Endometrial microvascular endothelial cells (primary cell): ENCODE results near the gene PIK3C2G. TPM values are rescaled to one million over a fixed set of nuclear protein-coding genes. Genes with fewer than 3 reads are reported as not detected.
"Not testable (repeated sequence)": the region's sequence is repeated elsewhere in the genome, so short reads cannot be mapped to it uniquely, and the experiment has no call there.

Source experiments
- in situ Hi-C: cut with HindIII; loops from 2 replicates; pipeline ENCODE4 v1.10.0; 2017; ENCODE audit warnings: low sequenced_read_pairs, low pct_unique_long_range_greater_than_20kb; ENCODE audit errors: inconsistent ontology term
- total RNA-seq: library from RNA; depleted of rRNA; stranded (reverse); fragments of >200 nt; gene quantifications from one replicate; pipeline ENCODE4 v1.2.3, GENCODE V29; 2015; ENCODE audit errors: inconsistent ontology term

PIK3C2G gene
- total RNA-seq, 1 donor from 2014 or later: not detected

GRCh38 chr12:18492372-18493025 lies 231.2 kb downstream of the PIK3C2G start:
- in situ Hi-C loops: no loop called here

GRCh38 chr12:18496156-18496555 lies 234.8 kb downstream of the PIK3C2G start:
- in situ Hi-C loops: no loop called here

- in situ Hi-C loops: not testable (repeated sequence)
Measured at GRCh38 chr12:18500160-18500574, 238.8 kb downstream of the PIK3C2G start.

GRCh38 chr12:18500736-18501135 lies 239.4 kb downstream of the PIK3C2G start:
- in situ Hi-C loops: not testable (repeated sequence)

GRCh38 chr12:18502422-18502968 lies 241.2 kb downstream of the PIK3C2G start:
- in situ Hi-C loops: no loop called here

GRCh38 chr12:18521461-18521860 lies 260.1 kb downstream of the PIK3C2G start:
- in situ Hi-C loops: no loop called here

GRCh38 chr12:18522806-18523205 lies 261.5 kb downstream of the PIK3C2G start:
- in situ Hi-C loops: no loop called here

GRCh38 chr12:18542497-18542896 lies 281.2 kb downstream of the PIK3C2G start:
- in situ Hi-C loops: not testable (repeated sequence)

- in situ Hi-C loops: no loop called here
Measured at GRCh38 chr12:18546399-18546798, 285.1 kb downstream of the PIK3C2G start.

- in situ Hi-C loops: no loop called here
Measured at GRCh38 chr12:18549598-18549997, 288.3 kb downstream of the PIK3C2G start.

GRCh38 chr12:18551106-18551505 lies 289.8 kb downstream of the PIK3C2G start:
- in situ Hi-C loops: no loop called here

- in situ Hi-C loops: no loop called here
Measured at GRCh38 chr12:18551701-18552100, 290.4 kb downstream of the PIK3C2G start.

GRCh38 chr12:18552829-18553228 lies 291.5 kb downstream of the PIK3C2G start:
- in situ Hi-C loops: no loop called here

- in situ Hi-C loops: no loop called here
Measured at GRCh38 chr12:18556161-18556560, 294.8 kb downstream of the PIK3C2G start.

GRCh38 chr12:18559242-18559641 lies 297.9 kb downstream of the PIK3C2G start:
- in situ Hi-C loops: no loop called here

GRCh38 chr12:18562531-18562930 lies 301.2 kb downstream of the PIK3C2G start:
- in situ Hi-C loops: no loop called here

GRCh38 chr12:18564306-18564705 lies 303.0 kb downstream of the PIK3C2G start:
- in situ Hi-C loops: no loop called here

- in situ Hi-C loops: no loop called here
Measured at GRCh38 chr12:18567787-18568186, 306.5 kb downstream of the PIK3C2G start.

GRCh38 chr12:18570543-18570942 lies 309.2 kb downstream of the PIK3C2G start:
- in situ Hi-C loops: no loop called here

- in situ Hi-C loops: no loop called here
Measured at GRCh38 chr12:18576104-18576626, 314.8 kb downstream of the PIK3C2G start.

- in situ Hi-C loops: no loop called here
Measured at GRCh38 chr12:18576648-18577047, 315.3 kb downstream of the PIK3C2G start.
